ENCODE measurements around the gene SIX1. TPM values are rescaled to one million over a fixed set of nuclear protein-coding genes. Genes with fewer than 3 reads are reported as not detected.

The SIX1 gene
- total and polyA plus RNA-seq, 2 of the 13 experiments (the other 11 are each of a cell fraction or from before 2014, with no cell fraction given): 1.7 to 6.5 TPM

DNA sequence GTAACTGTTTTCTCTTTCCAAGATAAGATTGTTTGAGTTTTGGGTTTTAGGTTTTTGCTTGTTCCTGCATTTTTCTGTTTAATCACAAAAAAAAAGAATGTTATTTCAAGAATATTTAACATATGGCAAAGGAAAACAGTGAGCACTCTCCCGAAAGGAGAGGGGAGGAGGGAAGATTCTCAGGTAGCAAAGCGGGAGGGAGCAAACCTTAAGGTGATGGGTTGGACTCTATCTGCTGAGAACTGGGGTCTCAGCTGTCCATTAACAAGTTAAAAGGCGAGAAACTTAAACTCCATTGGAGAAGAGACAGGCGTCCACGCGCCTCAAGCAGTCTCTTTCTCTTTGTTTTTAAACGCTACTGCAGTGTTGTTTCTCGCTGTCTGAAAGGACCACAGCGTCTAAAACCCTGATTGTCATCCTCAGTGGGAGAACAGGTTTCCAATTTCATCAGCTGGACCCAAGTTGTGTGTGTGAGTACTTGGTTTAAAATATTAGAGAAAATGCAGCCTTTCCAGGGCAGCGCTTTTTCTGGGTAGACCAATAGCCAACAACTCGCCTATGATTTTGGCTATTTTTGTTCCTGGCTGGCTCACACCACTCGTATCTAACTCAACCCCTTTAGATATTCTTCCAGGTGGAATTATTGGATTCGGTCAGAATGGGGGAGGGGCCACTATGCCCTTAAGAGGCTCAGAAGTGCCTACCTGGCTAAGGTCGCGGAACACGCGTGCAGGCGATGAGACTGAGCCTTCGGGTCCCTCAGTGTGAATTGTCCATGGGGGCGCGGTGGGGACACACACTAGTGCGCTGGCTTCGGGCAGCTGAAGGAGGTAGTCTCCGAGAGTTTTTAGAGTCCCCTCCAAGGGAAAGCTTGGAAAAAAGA lies 8.2 kb downstream of the SIX1 start:
- H3K4me1 ChIP-seq (ENCODE audit: insufficient read depth, low read length): peaks cover 29% of the 10 kb centered on the region
- in situ Hi-C loops (cut with HindIII; ENCODE audit: extremely low pct_ligation_motif_present, low pct_unique_long_range_greater_than_20kb): no loop called here
- no peak for TF ChIP-seq KLF15 (CRISPR knock-in tag; IDR thresholded peaks at IDR 0.05; ENCODE audit: borderline replicate concordance)
- no peak for TF ChIP-seq ZNF564 (CRISPR knock-in tag; IDR thresholded peaks at IDR 0.05)
- TF ChIP-seq ZNF644 (CRISPR knock-in tag; IDR thresholded peaks at IDR 0.05; ENCODE audit: low read depth): no peak
- no peak for TF ChIP-seq MLLT10 (CRISPR knock-in tag; IDR thresholded peaks at IDR 0.05)
- no peak for TF ChIP-seq ZNF343 (CRISPR knock-in tag; IDR thresholded peaks at IDR 0.05)
- TF ChIP-seq MTA1 (CRISPR knock-in tag; IDR thresholded peaks at IDR 0.05; ENCODE audit: borderline replicate concordance): no peak
- TF ChIP-seq, protein P1, sequence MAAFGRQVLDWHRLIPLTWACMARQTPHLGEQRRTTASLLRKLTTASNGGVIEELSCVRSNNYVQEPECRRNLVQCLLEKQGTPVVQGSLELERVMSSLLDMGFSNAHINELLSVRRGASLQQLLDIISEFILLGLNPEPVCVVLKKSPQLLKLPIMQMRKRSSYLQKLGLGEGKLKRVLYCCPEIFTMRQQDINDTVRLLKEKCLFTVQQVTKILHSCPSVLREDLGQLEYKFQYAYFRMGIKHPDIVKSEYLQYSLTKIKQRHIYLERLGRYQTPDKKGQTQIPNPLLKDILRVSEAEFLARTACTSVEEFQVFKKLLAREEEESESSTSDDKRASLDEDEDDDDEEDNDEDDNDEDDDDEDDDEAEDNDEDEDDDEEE (CRISPR knock-in tag; IDR thresholded peaks at IDR 0.05): no peak
- no peak for TF ChIP-seq ZNF629 (CRISPR knock-in tag; conservative IDR thresholded peaks at IDR 0.05)
- H3K9me3 ChIP-seq (ENCODE audit: low read length): no peaks in the 10 kb centered on the region
- no peak overlapping the region for H3K4me2 ChIP-seq (ENCODE audit: low read depth, low read length)
- ChIA-PET CTCF (ENCODE audit: low intra/inter-chr PET ratio, low total read pairs) (no interaction called here), POLR2A (no interaction called here)
- no peaks in the 10 kb centered on the region for H3K27me3 ChIP-seq (ENCODE audit: control insufficient read depth in 1 of 2, insufficient read depth in 2 of 2, low read length in 2 of 2)
- ATAC-seq (no peak), FAIRE-seq (no peak), DNase-seq (ENCODE audit: low spot score) (no peak)
- H2AFZ ChIP-seq (ENCODE audit: low read length): no peak overlapping the region
- H3K4me3 ChIP-seq (replicated peaks in 1 of 3; ENCODE audit: insufficient read depth in 1 of 3, low read depth in 2 of 3, low read length in 3 of 3): no peak overlapping the region
- no peaks in the 10 kb centered on the region for H3K36me3 ChIP-seq (replicated peaks in 1 of 2; ENCODE audit: control insufficient read depth in 1 of 2, insufficient read depth in 2 of 2, low read length in 2 of 2)
- H4K20me1 ChIP-seq (ENCODE audit: insufficient read depth, low read length): no peaks in the 10 kb centered on the region
- 98% methylated on average over 24 of the region's 24 CpGs for WGBS (ENCODE audit: low lambda C conversion rate)
- BruUV-seq (replicated peaks): no TSS peak
- H3K27ac ChIP-seq (ENCODE audit: extremely low read length, insufficient read depth, low read length): no peak overlapping the region
- no peak overlapping the region for H3K9ac ChIP-seq (ENCODE audit: insufficient read depth, low read depth, low read length)
- intact Hi-C loops (cut with micrococcal nuclease; ENCODE audit: unreplicated experiment): no loop called here
- peaks cover 16% of the 10 kb centered on the region for H3K79me2 ChIP-seq (ENCODE audit: insufficient read depth, low read length)
